ENCODE measurements around the gene ZDHHC8. TPM values are rescaled to one million over a fixed set of nuclear protein-coding genes. Genes with fewer than 3 reads are reported as not detected.

ZDHHC8 gene
- total RNA-seq, 3 donors from 2014 or later: 27.7 to 53.0 (median 42.2) TPM

GRCh38 chr22:20125201-20126174 lies 6.1 kb upstream of the ZDHHC8 start:
- no peak overlapping the region for H3K4me3 ChIP-seq
- TF ChIP-seq, protein P1, sequence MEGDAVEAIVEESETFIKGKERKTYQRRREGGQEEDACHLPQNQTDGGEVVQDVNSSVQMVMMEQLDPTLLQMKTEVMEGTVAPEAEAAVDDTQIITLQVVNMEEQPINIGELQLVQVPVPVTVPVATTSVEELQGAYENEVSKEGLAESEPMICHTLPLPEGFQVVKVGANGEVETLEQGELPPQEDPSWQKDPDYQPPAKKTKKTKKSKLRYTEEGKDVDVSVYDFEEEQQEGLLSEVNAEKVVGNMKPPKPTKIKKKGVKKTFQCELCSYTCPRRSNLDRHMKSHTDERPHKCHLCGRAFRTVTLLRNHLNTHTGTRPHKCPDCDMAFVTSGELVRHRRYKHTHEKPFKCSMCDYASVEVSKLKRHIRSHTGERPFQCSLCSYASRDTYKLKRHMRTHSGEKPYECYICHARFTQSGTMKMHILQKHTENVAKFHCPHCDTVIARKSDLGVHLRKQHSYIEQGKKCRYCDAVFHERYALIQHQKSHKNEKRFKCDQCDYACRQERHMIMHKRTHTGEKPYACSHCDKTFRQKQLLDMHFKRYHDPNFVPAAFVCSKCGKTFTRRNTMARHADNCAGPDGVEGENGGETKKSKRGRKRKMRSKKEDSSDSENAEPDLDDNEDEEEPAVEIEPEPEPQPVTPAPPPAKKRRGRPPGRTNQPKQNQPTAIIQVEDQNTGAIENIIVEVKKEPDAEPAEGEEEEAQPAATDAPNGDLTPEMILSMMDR (IDR thresholded peaks at IDR 0.05): no peak
- intact Hi-C loops (cut with DNase I, micrococcal nuclease): no loop called here
- no peak for DNase-seq
- no peaks in the 10 kb centered on the region for H3K36me3 ChIP-seq (ENCODE audit: low read depth)
- ATAC-seq: no peak
- no peaks in the 10 kb centered on the region for H3K4me1 ChIP-seq (ENCODE audit: low read depth)
- no peaks in the 10 kb centered on the region for H3K9me3 ChIP-seq

DNA sequence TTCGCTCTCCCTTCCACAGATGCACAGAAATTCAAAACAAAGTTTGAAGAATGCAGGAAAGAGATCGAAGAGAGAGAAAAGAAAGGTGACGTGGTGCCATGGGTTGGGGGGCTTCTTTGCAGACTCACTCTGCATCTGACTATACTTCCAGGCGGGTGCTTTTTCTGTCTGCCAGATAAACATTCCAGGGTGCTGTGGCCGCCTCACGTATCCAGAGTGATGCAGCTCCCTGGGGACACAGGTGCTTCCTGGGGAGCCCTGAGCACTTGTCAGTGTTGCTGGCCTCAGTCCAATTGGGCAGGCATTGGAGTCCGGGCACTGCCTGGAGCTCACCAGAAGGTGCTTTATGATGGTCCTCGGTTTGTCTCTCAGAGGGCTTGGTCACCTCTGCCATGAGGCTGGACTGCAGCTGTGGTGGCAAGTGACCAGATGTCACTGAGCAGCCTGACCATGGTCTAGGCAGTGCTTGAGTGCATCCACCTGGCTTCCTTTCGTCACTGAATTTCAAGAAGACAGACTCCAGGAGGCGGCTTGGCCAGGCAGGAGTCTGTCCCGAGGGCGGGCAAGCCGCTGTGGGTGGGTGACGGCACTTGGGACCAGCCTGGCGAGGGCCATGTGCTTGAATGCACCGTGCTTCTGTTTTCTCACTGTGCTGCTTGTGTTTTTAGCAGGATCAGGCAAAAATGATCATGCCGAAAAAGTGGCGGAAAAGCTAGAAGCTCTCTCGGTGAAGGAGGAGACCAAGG lies 5.1 kb upstream of the ZDHHC8 start:
- DNase-seq (no peak), ATAC-seq (no peak)
- Histone ChIP-seq H3K4me3 (no peak overlapping the region), H3K36me3 (ENCODE audit: low read depth) (no peaks in the 10 kb centered on the region), H3K9me3 (no peaks in the 10 kb centered on the region), H3K4me1 (ENCODE audit: low read depth) (peaks cover 2% of the 10 kb centered on the region)
- intact Hi-C loops (cut with DNase I, micrococcal nuclease): no loop called here
- TF ChIP-seq, protein P1 (IDR thresholded peaks at IDR 0.05): no peak

DNA sequence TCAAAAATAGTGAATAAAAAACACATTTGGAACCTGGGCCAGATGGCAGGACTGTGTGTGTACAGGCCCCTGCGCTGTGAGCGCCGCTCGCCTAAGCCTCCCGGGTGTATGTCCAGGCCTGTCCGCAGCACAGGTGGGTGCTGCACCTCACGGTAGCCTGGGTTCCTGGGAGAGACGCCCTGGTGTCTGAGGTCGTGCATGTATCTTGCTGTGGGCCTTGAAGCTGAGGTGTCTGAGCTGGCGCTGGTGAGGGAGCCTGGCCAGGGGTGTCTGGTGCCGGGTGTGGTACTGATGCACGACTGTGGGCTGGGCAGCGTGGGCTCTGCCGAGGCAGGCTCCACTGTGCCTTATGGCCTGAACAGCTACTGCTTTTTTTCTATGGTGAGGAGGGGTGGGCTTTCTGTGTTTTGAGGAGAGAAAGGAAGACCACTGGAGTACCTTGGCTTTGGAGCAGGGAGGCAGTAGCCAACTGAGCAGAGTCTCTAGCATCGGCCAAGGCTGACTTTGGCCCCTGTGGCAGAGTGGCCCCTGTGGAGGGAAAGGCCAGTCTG lies 4.2 kb upstream of the ZDHHC8 start:
- ATAC-seq: no peak
- no peak for DNase-seq
- intact Hi-C loops (cut with DNase I, micrococcal nuclease): no loop called here

DNA sequence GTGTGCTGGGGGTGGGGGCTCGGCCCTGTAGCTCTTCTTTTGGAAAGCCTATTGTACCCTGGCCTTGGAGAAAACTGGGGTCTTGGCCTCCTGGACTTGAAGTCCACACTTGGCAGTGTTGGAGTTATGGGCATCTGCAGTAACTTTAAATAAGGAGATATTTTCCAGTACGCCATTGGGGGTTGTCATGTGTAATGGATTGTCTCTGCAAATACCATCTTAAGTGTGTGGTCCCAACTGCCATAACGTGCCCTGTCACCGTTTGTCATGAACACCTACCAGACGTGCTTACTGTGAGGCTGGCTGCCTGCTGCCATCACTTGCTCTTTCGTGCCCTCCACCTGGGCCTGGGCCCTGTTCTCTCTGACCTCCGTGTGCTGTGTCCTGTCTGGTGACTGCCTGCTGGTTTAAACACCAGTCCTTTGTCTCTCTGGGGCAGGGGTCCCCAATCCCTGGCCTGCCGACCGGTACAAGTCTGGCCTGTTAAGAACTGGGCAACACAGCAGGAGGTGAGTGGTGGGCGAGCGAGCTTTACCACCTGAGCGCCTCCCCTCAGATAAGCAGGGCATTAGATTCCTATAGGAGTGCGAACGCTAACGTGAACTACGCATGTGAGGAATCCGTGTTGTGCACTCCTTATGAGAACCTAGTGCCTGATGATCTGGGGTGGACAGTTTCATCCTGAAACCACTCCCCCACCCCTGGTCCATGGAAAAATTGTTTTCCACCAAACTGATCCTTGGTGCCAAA lies 3.6 kb upstream of the ZDHHC8 start:
- Histone ChIP-seq H3K4me3 (no peak overlapping the region), H3K36me3 (ENCODE audit: low read depth) (no peaks in the 10 kb centered on the region), H3K9me3 (no peaks in the 10 kb centered on the region), H3K4me1 (ENCODE audit: low read depth) (peaks cover 9% of the 10 kb centered on the region)
- DNase-seq (no peak), ATAC-seq (no peak)
- intact Hi-C loops (cut with DNase I, micrococcal nuclease): no loop called here
- TF ChIP-seq, protein P1 (IDR thresholded peaks at IDR 0.05): no peak

More for the DNA sequence above, 4.2 kb upstream of the ZDHHC8 start:
- Histone ChIP-seq H3K36me3 (ENCODE audit: low read depth) (no peaks in the 10 kb centered on the region), H3K4me1 (ENCODE audit: low read depth) (peaks cover 3% of the 10 kb centered on the region), H3K4me3 (no peak overlapping the region), H3K9me3 (no peaks in the 10 kb centered on the region)
- TF ChIP-seq, protein P1 (IDR thresholded peaks at IDR 0.05): no peak

GRCh38 chr22:20128619-20128901 lies 3.0 kb upstream of the ZDHHC8 start:
- DNase-seq (no peak), ATAC-seq (no peak)
- H3K36me3 ChIP-seq (ENCODE audit: low read depth): no peaks in the 10 kb centered on the region
- TF ChIP-seq, protein P1 (IDR thresholded peaks at IDR 0.05): no peak
- H3K4me3 ChIP-seq: no peak overlapping the region
- intact Hi-C loops (cut with DNase I, micrococcal nuclease): no loop called here
- H3K4me1 ChIP-seq (ENCODE audit: low read depth): peaks cover 10% of the 10 kb centered on the region
- no peaks in the 10 kb centered on the region for H3K9me3 ChIP-seq
